HepG2 (cell line): ENCODE results near the gene RAB5B. TPM values are rescaled to one million over a fixed set of nuclear protein-coding genes. Genes with fewer than 3 reads are reported as not detected.
A peak's percentile ranks its signal among the peaks of the same experiment; 100 is the strongest.

Source experiments
- CAMTA2 ChIP-seq: sonication (generic); formaldehyde crosslinking; IDR thresholded peaks from 2 replicates; pipeline ENCODE4 v1.4.0; 2020; ENCODE audit warnings: mild to moderate bottlenecking, missing genetic modification reagents, borderline replicate concordance
- FLYWCH1 ChIP-seq: sonication (generic); formaldehyde crosslinking; IDR thresholded peaks from 2 replicates; pipeline ENCODE4 v1.8.1; 2023; ENCODE audit warnings: mild to moderate bottlenecking, missing genetic modification reagents
- FOXC1 ChIP-seq: sonication (generic); formaldehyde crosslinking; IDR thresholded peaks from 2 replicates; pipeline ENCODE4 v1.8.0; 2022; ENCODE audit warnings: mild to moderate bottlenecking, missing genetic modification reagents, borderline replicate concordance
- HCFC1 ChIP-seq: fragments of 150-350 bp; IDR thresholded peaks from 2 replicates; pipeline ENCODE4 v1.6.1; 2014; ENCODE audit warnings: low read depth, low read length
- HOXA3 ChIP-seq: sonication (generic); formaldehyde crosslinking; IDR thresholded peaks from 2 replicates; pipeline ENCODE4 v1.5.0; 2020; ENCODE audit warnings: missing genetic modification reagents
- NCOA2 ChIP-seq: sonication (generic); formaldehyde crosslinking; IDR thresholded peaks from 2 replicates; pipeline ENCODE4 v1.8.0; 2022; ENCODE audit warnings: inconsistent platforms
- PHF5A ChIP-seq: IDR thresholded peaks from one replicate; pipeline ENCODE4 v1.6.1; 2018; ENCODE audit warnings: low read depth, missing genetic modification reagents; ENCODE audit not compliant: unreplicated experiment
- SCMH1 ChIP-seq: sonication (generic); formaldehyde crosslinking; IDR thresholded peaks from 2 replicates; pipeline ENCODE4 v1.9.0; 2021; ENCODE audit warnings: missing genetic modification reagents, mild to moderate bottlenecking, borderline replicate concordance
- TFAP4 ChIP-seq: sonication (generic); IDR thresholded peaks from 2 replicates; pipeline ENCODE4 v1.6.1; 2016; ENCODE audit warnings: low read depth, borderline replicate concordance
- USF2 ChIP-seq, 2 experiments: sonication (generic) in 1 of 2; formaldehyde crosslinking in 1 of 2; IDR thresholded peaks; 2 replicates each; pipeline versions ENCODE4 v1.5.1 to v1.6.1; 2011 to 2020; ENCODE audit warnings: borderline replicate concordance in 1 of 2, low read depth in 1 of 2, low read length in 1 of 2, mild to moderate bottlenecking in 1 of 2, missing genetic modification reagents in 1 of 2, moderate library complexity in 1 of 2
- ZBTB10 ChIP-seq: sonication (generic); formaldehyde crosslinking; IDR thresholded peaks from 2 replicates; pipeline ENCODE4 v1.4.0; 2020; ENCODE audit warnings: missing genetic modification reagents, borderline replicate concordance
- ZNF598 ChIP-seq: sonication (generic); formaldehyde crosslinking; IDR thresholded peaks from 2 replicates; pipeline ENCODE4 v1.5.1; 2020; ENCODE audit warnings: mild to moderate bottlenecking, missing genetic modification reagents, borderline replicate concordance
- polyA plus RNA-seq, 8 experiments: library from polyadenylated mRNA; depleted of rRNA in 3 of 8; stranded (reverse) in 7 of 8; unstranded in 1 of 8; fragments of >200 nt; fragmentation: Illumina TruSeq in 4 of 8; extraction: Trizol in 4 of 8; gene quantifications; 2 replicates each; pipeline versions ENCODE4 v1.2.1 to v1.2.3, GENCODE V29; 2011 to 2016; ENCODE audit warnings: low read depth in 4 of 8, missing spikeins in 1 of 8, mixed read lengths in 1 of 8; ENCODE audit not compliant: insufficient read depth in 1 of 8
- total RNA-seq, 5 experiments: library from RNA; depleted of rRNA; stranded (reverse); fragments of >200 nt; fragmentation: Illumina TruSeq; extraction: Trizol; gene quantifications; 2 replicates each; pipeline ENCODE4 v1.2.3, GENCODE V29; 2016; ENCODE audit warnings: low read depth in 1 of 5
- TF ChIP-seq, protein P1 (sequence below): IDR thresholded peaks from 2 replicates; pipeline ENCODE4 v1.6.1; 2016; ENCODE audit warnings: mild to moderate bottlenecking, missing biosample characterization, missing genetic modification reagents
- TF ChIP-seq, protein P2 (sequence below), 2 experiments: sonication (generic) in 1 of 2; formaldehyde crosslinking in 1 of 2; IDR thresholded peaks; 2 replicates each; pipeline versions ENCODE4 v1.4.0 to v1.6.1; 2018 to 2020; ENCODE audit warnings: missing genetic modification reagents in 2 of 2, borderline replicate concordance in 1 of 2, low read depth in 1 of 2, mild to moderate bottlenecking in 1 of 2, missing biosample characterization in 1 of 2
- TF ChIP-seq, protein P3 (sequence below): sonication (generic); formaldehyde crosslinking; IDR thresholded peaks from 2 replicates; pipeline ENCODE4 v1.4.0; 2020; ENCODE audit warnings: missing genetic modification reagents

RAB5B gene
- total and polyA plus RNA-seq, 2 of the 13 experiments (the other 11 are each of a cell fraction or from before 2014, with no cell fraction given) = 26.0 to 68.3 TPM

GRCh38 chr12:55927588-55928502 lies 46.0 kb upstream of the RAB5B start, which contains the start of gene PYM1 (continued):
- 0 out of 2 replicates have a peak, but pooled peaks have one; percentile 36 for TF ChIP-seq CAMTA2 (CRISPR knock-in tag)
- TF ChIP-seq, protein P1, sequence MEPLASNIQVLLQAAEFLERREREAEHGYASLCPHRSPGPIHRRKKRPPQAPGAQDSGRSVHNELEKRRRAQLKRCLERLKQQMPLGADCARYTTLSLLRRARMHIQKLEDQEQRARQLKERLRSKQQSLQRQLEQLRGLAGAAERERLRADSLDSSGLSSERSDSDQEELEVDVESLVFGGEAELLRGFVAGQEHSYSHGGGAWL (CRISPR knock-in tag) = peak; percentile 41; the same call in 1 of the 2 replicates
- no peak for TF ChIP-seq SCMH1 (CRISPR knock-in tag)
- TF ChIP-seq, protein P2, sequence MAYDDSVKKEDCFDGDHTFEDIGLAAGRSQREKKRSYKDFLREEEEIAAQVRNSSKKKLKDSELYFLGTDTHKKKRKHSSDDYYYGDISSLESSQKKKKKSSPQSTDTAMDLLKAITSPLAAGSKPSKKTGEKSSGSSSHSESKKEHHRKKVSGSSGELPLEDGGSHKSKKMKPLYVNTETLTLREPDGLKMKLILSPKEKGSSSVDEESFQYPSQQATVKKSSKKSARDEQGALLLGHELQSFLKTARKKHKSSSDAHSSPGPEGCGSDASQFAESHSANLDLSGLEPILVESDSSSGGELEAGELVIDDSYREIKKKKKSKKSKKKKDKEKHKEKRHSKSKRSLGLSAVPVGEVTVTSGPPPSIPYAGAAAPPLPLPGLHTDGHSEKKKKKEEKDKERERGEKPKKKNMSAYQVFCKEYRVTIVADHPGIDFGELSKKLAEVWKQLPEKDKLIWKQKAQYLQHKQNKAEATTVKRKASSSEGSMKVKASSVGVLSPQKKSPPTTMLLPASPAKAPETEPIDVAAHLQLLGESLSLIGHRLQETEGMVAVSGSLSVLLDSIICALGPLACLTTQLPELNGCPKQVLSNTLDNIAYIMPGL (CRISPR knock-in tag; IDR thresholded peaks at IDR 0.05; ENCODE audit: borderline replicate concordance in 1 of 2, low read depth in 1 of 2) = peak; percentile 27 to 88; a peak in 2 of 4 replicates
- TF ChIP-seq, protein P3, sequence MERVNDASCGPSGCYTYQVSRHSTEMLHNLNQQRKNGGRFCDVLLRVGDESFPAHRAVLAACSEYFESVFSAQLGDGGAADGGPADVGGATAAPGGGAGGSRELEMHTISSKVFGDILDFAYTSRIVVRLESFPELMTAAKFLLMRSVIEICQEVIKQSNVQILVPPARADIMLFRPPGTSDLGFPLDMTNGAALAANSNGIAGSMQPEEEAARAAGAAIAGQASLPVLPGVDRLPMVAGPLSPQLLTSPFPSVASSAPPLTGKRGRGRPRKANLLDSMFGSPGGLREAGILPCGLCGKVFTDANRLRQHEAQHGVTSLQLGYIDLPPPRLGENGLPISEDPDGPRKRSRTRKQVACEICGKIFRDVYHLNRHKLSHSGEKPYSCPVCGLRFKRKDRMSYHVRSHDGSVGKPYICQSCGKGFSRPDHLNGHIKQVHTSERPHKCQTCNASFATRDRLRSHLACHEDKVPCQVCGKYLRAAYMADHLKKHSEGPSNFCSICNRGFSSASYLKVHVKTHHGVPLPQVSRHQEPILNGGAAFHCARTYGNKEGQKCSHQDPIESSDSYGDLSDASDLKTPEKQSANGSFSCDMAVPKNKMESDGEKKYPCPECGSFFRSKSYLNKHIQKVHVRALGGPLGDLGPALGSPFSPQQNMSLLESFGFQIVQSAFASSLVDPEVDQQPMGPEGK (CRISPR knock-in tag) = peak; percentile 28
- TF ChIP-seq USF2 (IDR thresholded peaks at IDR 0.05; ENCODE audit: low read depth, low read length) = no peak
- 0 out of 2 replicates have a peak, but pooled peaks have one; percentile 16 for TF ChIP-seq USF2 (CRISPR knock-in tag; IDR thresholded peaks at IDR 0.05; ENCODE audit: borderline replicate concordance)
- TF ChIP-seq FLYWCH1 (CRISPR knock-in tag) = 0 out of 2 replicates have a peak, but pooled peaks have one; percentile 62
- no peak for TF ChIP-seq ZNF598 (CRISPR knock-in tag)
- TF ChIP-seq HOXA3 (CRISPR knock-in tag) = peak; percentile 36
- TF ChIP-seq TFAP4 = peak; percentile 43; the same call in 1 of the 2 replicates
- TF ChIP-seq HCFC1 = no peak
- no peak for TF ChIP-seq ZBTB10 (CRISPR knock-in tag)
- TF ChIP-seq NCOA2 (CRISPR knock-in tag) = 0 out of 2 replicates have a peak, but pooled peaks have one; percentile 18
- peak; percentile 57; the same call in 1 of the 2 replicates for TF ChIP-seq FOXC1 (CRISPR knock-in tag)
- TF ChIP-seq PHF5A (CRISPR knock-in tag) = peak; percentile 46
